ENCODE measurements around the gene FN1.

- TF ChIP-seq POLR2A (IDR thresholded peaks at IDR 0.05; ENCODE audit: low read depth, low read length) = no peak
- no peak for TF ChIP-seq POLR2AphosphoS5 (IDR thresholded peaks at IDR 0.05; ENCODE audit: low read depth, low read length)
- no peak for TF ChIP-seq TAF1 (IDR thresholded peaks at IDR 0.05; ENCODE audit: low read depth, low read length)
These were observed 33.9 kb downstream of the FN1 start for GRCh38 chr2:215401896-215402379.

All from GM12891 (cell line).